ENCODE results near the gene CAMTA1. TPM values are rescaled to one million over a fixed set of nuclear protein-coding genes. Genes with fewer than 3 reads are reported as not detected.

Gene CAMTA1
- total RNA-seq, 4 donors from 2014 or later: 45.3 to 68.9 (median 62.0) TPM

DNA sequence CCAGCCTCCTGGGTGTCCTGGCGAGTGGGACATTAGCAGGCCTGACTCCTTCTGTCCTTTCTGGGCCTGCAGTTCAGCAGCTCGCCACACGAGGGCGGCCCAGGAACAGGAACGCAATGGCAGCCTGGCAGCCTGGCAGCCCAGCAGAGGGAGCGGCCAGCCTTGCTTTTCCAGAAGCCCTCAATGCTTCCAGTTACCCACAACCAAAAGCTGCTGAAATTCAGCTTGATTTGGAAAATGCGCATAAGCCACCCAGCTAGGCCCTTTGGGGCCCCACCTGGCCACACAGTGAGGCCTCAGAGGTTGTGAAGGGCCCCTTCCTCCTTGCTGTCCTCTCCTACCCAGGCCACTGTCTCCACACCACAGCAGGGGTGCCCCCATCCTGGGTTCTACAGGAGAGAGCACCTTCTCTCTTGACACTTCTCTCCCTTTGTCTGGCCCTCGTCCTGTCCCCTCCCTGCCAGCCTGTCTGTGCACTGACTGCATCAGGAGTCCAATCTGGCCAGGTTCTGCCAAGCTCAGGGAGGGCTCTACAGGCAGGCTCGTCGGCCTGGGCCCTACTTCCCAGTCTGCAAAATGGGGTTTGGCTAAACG lies 882.5 kb downstream of the CAMTA1 start:
- peak; percentile 77 for ATAC-seq (ENCODE audit: low FRiP score)
- TF ChIP-seq, protein P1, sequence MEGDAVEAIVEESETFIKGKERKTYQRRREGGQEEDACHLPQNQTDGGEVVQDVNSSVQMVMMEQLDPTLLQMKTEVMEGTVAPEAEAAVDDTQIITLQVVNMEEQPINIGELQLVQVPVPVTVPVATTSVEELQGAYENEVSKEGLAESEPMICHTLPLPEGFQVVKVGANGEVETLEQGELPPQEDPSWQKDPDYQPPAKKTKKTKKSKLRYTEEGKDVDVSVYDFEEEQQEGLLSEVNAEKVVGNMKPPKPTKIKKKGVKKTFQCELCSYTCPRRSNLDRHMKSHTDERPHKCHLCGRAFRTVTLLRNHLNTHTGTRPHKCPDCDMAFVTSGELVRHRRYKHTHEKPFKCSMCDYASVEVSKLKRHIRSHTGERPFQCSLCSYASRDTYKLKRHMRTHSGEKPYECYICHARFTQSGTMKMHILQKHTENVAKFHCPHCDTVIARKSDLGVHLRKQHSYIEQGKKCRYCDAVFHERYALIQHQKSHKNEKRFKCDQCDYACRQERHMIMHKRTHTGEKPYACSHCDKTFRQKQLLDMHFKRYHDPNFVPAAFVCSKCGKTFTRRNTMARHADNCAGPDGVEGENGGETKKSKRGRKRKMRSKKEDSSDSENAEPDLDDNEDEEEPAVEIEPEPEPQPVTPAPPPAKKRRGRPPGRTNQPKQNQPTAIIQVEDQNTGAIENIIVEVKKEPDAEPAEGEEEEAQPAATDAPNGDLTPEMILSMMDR (IDR thresholded peaks at IDR 0.05): peak in 2 of 3 donors; percentile 98 to 99

DNA sequence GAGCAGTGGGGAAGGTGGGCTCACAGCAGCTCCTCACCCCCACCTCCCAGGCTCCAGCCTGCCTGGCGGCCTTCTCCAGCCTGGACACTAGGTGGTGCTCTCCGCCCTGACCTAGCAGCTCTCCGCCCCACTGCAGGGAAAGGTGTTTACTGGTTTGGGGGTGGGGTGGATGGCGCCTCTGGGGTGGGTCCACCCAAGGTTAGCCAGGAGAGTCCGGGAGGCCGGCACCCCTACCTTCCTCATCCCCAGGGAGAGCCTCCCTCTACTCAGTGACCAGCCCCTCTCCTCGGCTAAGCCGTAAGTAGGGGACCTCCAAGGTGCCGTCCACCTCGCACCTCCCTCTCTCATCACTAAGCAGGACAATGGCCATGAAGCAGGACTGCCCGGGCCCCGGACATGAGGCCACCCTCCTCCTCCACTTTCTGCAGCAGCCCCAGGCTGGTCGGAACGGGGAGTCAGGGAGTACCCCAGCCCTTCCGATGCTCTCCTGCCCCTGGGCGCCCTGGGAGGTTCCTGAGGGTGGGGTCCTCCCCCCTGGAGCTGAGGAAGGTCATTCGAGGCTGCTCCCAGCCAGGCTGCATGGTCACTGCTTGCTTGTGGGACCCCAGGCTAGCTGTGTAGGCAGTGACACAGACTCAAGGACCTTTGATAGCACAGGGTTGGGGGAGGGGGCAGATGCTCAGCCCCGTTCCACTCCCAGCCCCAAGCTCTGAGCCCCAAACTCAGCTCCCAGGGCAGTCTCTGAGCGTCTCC lies 884.5 kb downstream of the CAMTA1 start:
- TF ChIP-seq, protein P1 (IDR thresholded peaks at IDR 0.05): no peak
- DNase-seq (ENCODE audit: low spot score): no peak
- ATAC-seq (ENCODE audit: low FRiP score): peak; percentile 39

More for the DNA sequence above, 882.5 kb downstream of the CAMTA1 start:
- peak; percentile 99 for DNase-seq (ENCODE audit: low spot score)

DNA sequence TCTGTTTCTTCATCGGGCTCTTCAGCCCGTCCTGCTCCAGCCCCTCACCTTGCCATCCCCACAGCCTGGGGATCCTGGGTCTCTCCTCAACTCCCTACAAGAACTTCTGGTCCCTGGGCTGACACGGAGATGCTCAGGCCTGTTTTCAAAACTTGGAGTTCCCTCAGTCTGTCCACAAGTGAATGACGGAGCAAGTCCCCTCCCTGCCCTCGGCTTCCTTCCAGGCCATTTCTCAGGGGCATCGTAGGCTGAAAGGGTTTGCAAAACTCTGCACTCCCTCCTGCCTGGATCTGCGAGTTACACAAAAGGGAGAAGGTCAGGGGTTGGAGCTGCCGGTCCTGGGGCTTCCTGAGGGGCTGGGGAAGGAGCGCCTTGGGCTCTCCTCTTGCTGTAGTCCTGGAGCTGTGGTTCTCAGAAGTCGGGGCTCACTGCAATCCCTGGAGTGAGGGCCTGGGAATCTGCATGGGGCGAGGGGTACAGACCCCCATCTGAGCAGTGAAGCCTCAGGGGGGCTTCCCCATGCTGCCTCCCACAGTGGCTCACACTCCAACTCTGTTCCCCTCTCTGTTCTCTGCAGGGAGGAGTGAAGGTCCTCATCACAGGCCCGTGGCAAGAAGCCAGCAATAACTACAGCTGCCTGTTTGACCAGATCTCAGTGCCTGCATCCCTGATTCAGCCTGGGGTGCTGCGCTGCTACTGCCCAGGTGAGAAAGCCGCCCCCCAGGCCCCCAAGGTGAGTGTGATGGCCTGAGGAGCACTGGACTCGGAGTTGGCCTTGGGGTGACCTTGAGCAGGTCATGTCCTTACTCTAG lies 885.3 kb downstream of the CAMTA1 start:
- no peak for ATAC-seq (ENCODE audit: low FRiP score)
- TF ChIP-seq, protein P1 (IDR thresholded peaks at IDR 0.05): no peak
- DNase-seq (ENCODE audit: low spot score): no peak

DNA sequence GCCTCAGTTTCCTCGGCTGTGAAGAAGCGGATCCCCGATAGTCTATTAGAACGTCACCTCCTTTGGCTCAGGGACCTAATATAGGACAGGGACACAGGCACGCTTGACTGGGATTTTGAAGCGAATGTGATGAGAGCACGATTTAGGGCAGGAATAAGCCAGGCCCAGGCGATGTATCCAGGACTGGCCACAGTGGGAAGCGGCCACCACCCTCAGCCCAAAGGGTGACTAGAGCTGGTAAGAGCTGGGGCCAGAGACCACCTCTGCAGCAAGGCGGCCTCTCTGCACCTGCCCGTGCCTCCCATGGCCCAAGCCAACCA lies 885.9 kb downstream of the CAMTA1 start:
- DNase-seq (ENCODE audit: low spot score) (no peak), ATAC-seq (ENCODE audit: low FRiP score) (no peak)
- TF ChIP-seq, protein P1 (IDR thresholded peaks at IDR 0.05): no peak

DNA sequence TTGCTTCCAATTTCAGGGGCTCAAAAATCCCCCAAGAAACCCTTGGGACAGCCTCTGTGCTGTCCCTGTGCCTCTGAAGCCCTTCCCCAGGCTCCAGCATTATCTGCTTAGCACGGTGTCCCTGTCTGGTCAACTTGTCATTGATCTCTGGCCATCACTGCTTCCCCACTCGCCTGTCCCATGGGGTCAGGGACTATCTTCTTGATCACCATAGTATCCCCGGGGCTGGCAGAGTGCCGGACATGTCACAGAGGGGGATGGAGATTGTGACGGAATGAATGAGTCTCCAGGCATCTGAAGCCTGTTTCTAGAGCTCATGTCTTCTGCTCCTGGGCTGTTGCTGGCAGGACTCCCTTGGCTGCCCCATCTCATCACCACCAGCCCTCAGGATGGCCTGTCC lies 886.4 kb downstream of the CAMTA1 start:
- TF ChIP-seq, protein P1 (IDR thresholded peaks at IDR 0.05): no peak
- ATAC-seq (ENCODE audit: low FRiP score): no peak

DNA sequence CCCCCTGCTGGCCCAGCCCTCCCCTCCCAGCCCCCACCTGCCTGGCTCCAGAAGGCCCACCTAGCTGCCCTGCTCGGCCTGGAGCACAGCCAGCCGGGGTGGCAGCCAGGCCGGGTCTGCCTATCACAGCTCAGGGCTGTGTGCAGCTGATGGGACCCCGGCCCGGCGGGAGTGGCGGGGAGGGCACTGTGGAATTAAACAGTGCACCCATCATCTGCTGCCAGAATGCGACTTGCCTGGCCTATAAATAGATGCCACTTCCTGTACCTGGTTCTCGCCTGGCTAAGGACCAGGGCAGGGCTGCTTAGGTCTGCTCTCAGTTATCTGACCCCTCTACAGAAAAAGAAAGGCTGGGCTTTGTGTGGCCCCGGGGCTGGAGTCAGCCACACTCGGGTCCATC lies 887.6 kb downstream of the CAMTA1 start:
- DNase-seq (ENCODE audit: low spot score) (no peak), ATAC-seq (ENCODE audit: low FRiP score) (no peak)
- TF ChIP-seq, protein P1 (IDR thresholded peaks at IDR 0.05): no peak

More for the DNA sequence above, 886.4 kb downstream of the CAMTA1 start:
- no peak for DNase-seq (ENCODE audit: low spot score)

All from omental fat pad (tissue), 4 donors.